Activated naive CD4-positive, alpha-beta T cell (primary cell): ENCODE data around the gene ZNF491.
"Not testable (repeated sequence)": the region's sequence is repeated elsewhere in the genome, so short reads cannot be mapped to it uniquely, and the experiment has no call there.

ENCODE experiments used
- DNase-seq, 4 experiments: peaks; one replicate each; lab custom pipeline; 2025; lab: John Stamatoyannopoulos, UW

ZNF491 gene

GRCh38 chr19:11798391-11799330, at the start of gene ZNF491:
Gene ZNF491 (plus strand): TSS chr19:11798523. CDS start chr19:11805954, 7,431 bp downstream.
- DNase-seq = peak; percentile 47 to 81 (median 60)

- DNase-seq = no peak
These were observed 48.6 kb upstream of the ZNF491 start for GRCh38 chr19:11749751-11750150.

- no peak for DNase-seq
These were observed 46.0 kb upstream of the ZNF491 start for GRCh38 chr19:11752244-11752736.

- DNase-seq = no peak
These were observed 43.7 kb upstream of the ZNF491 start for GRCh38 chr19:11754663-11755062.

GRCh38 chr19:11756965-11757364, 41.4 kb upstream of the ZNF491 start:
- no peak for DNase-seq

- no peak for DNase-seq
These were observed 38.5 kb upstream of the ZNF491 start for GRCh38 chr19:11759805-11760204.

GRCh38 chr19:11763117-11763516, 35.2 kb upstream of the ZNF491 start:
- no peak for DNase-seq

- DNase-seq = no peak
These were observed 34.7 kb upstream of the ZNF491 start for GRCh38 chr19:11763611-11764010.

GRCh38 chr19:11766597-11767591, 31.4 kb upstream of the ZNF491 start, which contains the start of gene ZNF441:
Gene ZNF441 (plus strand): TSS chr19:11767000. CDS start chr19:11767194, 194 bp downstream.
- DNase-seq = peak; percentile 79 to 92 (median 86)

- peak in 1 of 4 experiments; percentile 0 for DNase-seq
These were observed 30.6 kb upstream of the ZNF491 start for GRCh38 chr19:11767633-11768133.

- no peak for DNase-seq
These were observed 28.3 kb upstream of the ZNF491 start for GRCh38 chr19:11769995-11770394.

GRCh38 chr19:11771520-11771919, 26.8 kb upstream of the ZNF491 start:
- DNase-seq = not testable (repeated sequence)

- not testable (repeated sequence) for DNase-seq
These were observed 21.7 kb upstream of the ZNF491 start for GRCh38 chr19:11776669-11777068.

- no peak for DNase-seq
These were observed 17.8 kb upstream of the ZNF491 start for GRCh38 chr19:11780431-11781020.

GRCh38 chr19:11781295-11782057, 16.8 kb upstream of the ZNF491 start:
- no peak for DNase-seq

- no peak for DNase-seq
These were observed 14.6 kb upstream of the ZNF491 start for GRCh38 chr19:11783767-11784166.

GRCh38 chr19:11784356-11784755, 14.0 kb upstream of the ZNF491 start:
- no peak for DNase-seq

GRCh38 chr19:11787536-11787935, 10.8 kb upstream of the ZNF491 start:
- no peak for DNase-seq

- DNase-seq = no peak
These were observed 5.4 kb upstream of the ZNF491 start for GRCh38 chr19:11792942-11793341.

- DNase-seq = peak; percentile 15 to 55 (median 38)
These were observed 832 bp upstream of the ZNF491 start for GRCh38 chr19:11797491-11797890.
